ENCODE data around the gene ACCSL.

ACCSL gene

DNA sequence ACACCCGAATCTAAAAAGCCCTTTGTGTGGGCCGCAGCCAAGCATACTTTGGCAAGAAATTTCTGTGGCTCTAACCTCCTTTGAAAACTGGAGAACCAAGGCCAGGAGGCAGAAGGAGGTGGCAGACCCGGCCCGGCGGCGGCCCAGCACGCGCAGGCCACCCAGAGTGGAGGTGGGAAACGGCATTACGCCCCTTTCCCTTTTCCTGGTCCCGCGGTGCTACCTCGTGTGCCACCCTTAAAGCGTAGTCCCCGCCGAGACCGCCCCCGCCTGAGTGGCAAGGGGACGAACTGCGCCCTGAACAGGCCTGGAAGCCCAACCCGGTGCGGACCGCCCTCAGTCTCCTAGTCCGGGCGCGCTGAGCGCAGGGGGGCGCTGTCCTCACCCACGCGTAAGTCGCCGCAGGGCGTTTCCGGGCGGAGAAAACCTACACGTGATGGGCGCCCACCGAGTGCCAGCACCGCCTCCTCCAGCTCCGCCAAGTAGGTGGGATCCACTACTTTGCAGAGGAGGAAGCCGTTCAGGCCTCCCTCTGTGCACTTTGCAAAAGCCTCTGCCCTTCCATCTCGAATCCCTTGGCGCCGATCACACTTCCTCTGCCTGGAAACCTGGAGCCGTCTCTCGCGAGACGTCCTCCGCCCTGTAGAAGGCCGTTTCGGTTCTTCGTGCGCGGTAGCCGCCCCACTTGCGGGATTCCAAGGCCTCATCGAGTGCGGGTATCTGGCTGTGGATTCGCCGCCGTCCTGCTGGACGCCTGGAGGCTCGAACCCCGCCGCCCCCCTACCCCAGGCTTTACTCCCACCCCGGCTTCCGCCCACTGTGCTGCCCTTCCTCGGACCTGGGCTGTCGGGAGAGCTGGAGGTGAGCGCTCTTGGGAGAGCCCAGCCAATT is 18.3 kb downstream of the ACCSL start, which contains the start of gene ACCS:
Gene ACCS (plus strand): TSS at position 430 of the 891 bp plus-strand sequence. CDS start 1,358 bp downstream, outside the sequence.
- DNase-seq, result peak; percentile 96

DNA sequence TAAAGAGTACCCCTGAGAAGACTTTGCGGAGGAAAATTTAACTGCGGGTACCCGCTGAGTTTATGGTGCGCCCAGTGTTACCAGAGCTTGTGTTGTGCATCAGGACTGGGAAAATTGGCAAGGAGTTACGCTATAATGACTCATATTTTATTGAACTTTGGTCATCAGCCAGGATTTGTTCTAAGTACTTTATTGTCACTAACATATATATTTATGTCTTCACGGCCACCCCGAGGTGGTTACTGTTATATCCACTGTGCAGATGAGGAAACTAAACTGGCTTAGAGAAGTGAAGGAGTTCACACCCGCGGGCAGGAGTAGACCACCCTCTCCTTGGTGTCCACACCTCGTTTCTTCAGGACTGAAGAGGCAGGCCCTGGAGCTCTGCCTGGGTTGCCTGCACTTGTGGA is 19.0 kb downstream of the ACCSL start:
- peak; percentile 56 for DNase-seq

DNA sequence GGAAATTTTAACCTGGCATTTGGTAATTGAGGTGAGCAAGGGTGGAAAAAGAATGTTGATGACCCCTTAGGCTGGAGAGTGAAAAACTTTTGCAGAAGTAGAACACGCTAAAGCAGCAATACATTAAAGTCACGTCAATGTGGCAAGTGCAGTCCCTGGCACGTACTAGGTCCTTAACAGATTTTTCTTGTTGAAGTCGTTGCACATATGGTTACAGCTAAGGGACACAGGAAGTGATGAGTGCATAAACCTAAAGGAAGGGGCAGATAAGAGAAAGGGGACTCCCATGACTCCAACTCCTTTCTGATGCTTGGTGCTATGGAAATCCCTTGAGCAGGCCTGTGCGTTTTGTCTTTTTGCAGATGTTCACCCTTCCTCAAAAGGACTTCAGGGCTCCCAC is 19.5 kb downstream of the ACCSL start:
- DNase-seq, result peak; percentile 56

DNA sequence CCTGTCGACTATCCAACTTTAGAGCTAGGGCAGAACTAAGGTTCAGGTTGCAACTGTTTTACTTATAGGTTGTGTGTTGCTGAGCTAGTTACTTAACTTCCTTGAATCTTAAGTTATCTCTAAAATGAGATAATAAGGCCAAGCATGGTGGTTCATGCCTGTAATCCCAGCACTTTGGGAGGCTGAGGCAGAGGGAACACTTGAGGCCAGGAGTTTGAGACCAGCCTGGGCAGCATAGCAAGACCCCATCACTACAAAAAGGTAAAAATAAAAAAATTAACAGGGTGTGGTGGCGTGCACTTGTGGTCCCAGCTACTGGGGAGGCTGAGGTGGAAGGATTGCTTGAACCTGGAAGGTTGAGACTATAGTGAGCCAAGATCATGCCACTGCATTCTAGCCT is 20.4 kb downstream of the ACCSL start:
- no peak for DNase-seq

DNA sequence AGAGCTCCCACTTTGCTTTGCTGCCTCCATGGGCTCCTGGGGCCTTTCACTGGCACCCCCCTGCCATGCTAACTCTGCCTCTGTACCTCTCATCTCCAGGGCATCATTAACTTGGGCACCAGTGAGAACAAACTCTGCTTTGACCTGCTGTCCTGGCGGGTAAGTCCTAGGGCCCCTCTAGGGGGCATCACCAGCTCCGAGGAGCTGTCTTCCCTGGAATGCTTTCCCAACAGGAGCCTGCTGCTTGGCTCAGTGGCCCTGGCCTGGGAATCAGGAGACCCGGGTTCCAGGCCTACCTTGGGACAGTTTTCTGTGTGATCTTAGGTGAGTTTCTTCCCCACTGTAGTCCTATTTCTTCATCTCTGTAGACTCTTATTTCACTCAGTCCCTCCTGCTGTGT is 23.4 kb downstream of the ACCSL start:
- DNase-seq, result no peak

DNA sequence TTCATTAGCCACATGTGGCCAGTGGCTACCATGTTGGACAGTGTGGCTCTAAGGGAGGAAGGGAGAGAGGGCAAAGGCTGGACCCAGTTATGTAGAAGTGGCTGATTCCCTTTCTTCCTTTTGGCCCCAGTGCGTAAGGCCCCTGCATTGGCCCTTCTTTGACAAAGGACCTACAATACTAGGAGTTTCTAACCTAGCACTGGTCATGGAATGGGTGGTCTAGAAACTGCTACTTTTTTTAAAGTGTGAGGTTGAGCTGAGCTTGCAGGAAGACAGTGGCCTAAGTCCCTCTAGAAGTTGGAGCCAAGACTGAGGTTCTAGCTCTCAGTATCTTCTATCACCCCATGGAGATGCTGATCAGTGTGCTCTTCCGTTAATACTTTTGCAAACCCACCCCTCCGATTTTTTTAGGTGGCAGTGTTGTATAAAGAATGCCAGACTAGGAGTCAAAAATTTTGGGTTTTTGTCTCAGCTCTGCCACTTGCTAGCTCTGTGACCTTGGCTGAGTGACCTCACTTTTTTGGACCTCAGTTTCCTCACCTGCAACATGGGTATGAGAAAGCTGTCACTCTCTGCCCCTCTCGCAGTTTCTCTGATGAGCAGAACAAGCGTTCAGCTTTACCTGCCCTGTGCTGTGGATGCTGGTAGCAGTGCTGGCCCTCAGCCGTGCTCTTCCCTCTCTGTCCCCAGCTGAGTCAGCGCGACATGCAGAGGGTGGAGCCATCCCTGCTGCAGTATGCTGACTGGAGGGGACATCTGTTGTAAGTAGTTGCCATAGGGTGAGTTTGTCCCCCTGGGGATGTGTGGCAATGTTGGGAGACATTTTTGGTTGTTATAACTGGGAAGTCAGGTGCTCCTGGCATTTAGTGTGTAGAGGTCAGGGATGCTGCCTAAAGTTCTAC is 25.2 kb downstream of the ACCSL start:
- no peak for DNase-seq

DNA sequence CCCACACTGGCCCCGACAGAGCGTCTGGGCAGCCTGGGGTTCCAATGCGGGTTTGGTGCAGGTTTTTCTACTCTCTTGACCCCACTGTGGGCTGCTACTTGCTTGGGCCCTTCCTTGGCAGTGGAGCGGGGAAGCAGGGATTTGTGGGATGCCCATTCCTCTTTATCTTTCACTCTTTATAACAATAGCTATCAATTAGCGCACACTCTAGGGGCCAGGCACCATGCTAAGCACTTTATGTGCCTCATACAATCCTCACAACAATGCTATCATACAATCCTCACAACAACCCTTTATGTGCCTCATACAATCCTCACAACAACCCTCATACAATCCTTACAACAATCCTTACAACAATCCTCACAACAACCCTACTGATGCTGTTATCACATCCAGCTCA is 31.0 kb downstream of the ACCSL start:
- no peak for DNase-seq

DNA sequence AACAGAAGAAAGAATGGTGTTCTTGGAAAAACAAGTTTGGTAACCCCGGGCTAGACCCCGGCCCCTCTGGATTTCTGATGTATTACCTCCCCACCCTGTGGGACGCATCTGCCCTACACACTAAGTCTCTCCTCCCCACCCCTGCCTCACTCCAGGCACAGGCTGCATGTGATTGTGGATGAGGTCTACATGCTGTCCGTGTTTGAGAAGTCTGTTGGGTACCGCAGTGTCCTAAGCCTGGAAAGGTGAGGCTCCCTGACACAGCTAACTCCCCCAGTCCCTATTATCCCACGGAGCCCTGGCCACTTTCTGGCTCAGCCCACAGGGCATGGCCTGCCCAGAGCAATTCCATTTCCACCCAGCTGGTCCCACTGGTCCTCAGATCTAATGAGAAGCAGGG is 31.6 kb downstream of the ACCSL start:
- no peak for DNase-seq

DNA sequence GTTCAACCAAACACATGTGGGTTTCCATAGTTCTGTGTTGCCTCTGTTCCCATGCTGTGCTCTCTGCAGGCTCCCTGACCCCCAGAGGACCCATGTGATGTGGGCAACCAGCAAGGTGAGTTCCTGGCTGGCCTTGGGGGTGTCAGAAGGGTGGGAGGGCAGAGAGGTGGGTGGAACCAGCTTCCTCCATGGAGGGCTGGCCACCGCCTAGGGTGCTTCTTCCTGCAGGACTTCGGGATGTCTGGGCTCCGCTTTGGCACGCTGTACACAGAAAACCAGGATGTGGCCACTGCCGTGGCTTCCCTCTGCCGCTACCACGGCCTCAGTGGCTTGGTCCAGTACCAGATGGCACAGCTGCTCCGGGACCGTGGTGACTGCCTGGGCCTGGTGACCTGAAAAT is 33.2 kb downstream of the ACCSL start:
- no peak for DNase-seq

DNA sequence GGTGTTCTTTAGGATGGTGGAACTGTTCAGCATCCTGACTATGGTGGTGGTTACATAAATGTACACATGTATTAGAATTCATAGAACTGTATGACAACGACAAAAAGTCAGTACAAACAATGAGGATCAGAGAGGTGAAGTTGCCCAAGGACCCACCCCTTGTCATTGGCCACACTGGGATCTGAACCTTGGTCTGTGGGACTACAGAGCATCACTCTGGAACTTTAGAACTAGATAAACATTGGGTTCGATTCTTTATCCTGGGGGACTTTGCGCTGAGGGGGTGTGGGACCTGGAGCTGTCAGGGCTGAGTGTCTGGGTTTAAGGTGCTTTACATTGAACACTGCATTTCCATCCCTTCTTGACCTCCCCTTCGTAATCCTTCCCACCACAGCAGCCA is 34.9 kb downstream of the ACCSL start:
- DNase-seq, result no peak

DNA sequence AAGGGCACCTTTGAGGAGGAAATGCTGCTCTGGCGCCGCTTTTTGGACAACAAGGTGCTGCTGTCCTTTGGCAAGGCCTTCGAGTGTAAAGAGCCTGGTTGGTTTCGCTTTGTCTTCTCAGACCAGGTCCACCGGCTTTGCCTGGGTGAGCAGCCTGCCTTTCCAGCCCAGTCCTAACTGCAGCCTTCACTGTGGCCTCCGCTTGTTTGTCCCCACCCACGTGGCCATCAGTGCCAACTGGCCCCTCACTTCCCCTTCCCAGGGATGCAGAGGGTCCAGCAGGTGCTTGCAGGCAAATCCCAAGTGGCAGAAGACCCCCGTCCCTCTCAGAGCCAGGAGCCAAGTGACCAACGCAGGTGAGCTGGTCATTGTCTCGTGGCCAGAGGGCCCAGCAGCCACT is 35.7 kb downstream of the ACCSL start:
- DNase-seq, result no peak

DNA sequence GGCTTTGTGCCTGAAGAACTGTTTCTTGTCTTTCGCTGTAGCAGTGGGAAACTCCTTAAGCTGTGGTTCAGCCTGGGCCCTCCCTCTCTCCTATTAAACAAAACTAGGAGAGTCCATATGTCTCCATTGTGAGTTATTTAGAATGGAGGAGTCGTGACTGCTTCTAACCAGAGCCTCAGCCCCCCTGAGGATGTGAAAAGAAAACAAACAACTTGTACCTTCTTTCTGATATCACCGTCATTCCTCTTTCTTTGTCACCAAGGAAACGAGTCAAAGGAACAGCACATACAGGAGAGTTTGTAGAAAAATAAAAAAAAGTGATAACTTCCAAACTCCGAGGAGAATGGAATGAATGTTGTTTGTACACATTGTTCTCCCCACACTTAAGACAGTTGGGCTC is 36.1 kb downstream of the ACCSL start:
- DNase-seq, result no peak

DNA sequence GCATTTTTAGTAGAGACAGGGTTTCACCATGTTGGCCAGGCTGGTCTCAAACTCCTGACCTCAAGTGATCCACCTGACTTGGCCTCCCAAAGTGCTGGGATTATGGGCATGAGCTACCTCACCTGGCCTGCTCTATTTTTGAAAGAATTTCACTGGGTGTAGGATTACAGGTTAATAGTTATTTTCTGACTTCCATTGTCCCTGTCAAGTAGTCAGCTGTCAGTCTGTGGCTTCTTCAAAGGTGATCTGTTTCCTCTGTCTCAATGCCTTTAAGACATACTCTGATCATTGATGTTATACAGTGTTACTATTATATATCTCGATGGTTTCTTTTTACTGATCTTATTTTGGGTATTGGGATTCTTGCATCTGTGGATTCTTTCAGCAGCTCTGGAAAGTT is 37.5 kb downstream of the ACCSL start:
- no peak for DNase-seq

DNA sequence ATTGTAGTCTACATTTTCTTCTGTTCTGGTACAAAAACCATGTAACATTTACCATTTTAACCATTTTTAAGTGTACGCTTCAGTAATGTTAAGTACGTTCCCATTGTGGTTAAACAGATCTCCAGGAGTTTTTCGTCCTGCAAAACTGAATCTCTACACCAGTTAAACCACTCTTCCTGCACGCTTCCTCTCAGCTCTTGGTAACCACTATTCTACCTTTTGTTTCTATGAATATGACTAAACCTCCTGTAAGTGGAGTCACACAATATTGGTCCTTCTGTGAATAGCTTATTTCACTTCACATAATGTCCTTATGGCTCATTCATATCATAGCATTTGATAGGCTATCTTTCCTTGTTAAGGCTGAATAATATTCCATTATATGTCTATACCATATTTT is 40.6 kb downstream of the ACCSL start:
- DNase-seq, result no peak

DNA sequence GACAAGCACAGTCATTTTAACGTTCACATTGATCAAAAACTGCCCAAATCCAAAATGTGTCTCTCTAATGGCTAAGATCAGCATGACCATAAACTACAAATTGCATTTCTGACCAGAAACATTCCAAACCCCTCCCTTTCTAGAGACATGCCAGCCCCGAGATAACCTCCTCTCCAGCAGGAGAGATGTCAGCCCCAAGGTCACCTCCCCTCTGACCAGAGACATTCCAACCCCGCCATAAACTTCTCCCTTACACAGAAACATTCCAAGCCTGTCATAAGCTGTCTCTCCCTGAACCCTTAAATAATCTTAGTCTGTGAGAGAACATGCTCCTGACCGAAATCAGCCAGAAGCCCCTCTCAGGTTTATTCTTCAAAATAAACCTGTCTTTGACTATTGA is 41.1 kb downstream of the ACCSL start:
- no peak for DNase-seq

DNA sequence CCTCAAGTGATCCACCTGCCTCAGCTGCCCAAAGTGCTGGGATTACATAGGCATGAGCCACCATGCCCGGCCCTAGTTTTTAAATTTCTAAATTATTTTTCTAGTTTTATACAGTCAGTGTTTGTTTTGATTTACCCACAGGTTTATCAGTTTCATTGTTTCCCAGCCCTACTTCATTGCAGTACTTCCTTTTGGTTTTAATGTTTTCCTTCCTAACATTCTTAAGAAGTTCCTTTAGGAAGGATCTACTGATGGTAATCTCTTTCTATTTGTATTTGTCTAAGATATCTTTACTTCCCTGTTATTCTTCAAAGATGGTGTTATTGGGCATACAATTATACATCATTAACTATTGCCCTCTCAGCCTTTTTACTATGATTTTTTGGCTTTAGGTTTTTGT is 42.8 kb downstream of the ACCSL start:
- DNase-seq, result no peak

DNA sequence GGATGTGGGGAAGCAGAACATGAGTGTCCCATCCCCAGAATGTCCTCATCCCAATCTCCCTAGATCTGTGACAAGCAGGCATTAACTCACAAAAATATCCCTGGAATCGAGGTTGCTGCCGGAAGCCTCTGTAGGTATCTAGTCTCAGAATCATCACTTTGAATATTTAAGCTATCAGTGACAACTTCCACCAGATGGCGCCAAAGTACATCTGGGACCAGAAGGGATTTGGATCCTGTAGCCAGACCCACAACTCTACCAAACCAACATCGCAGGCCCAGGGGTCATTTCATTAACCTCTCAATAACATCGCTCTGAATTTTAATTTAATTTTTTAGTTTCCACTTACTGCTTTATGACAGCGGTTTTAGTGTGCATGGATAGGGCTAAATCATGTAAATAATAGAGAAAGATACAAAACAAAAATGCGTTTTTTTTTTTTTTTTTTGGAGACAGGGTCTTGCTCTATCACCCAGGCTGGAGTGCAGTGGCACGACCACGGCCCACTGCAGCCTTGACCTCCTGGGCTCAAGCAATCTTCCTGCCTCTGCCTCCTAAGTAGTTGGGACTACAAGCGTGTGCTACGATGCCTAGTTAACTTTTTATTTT is 46.6 kb downstream of the ACCSL start:
- DNase-seq, result peak; percentile 91

DNA sequence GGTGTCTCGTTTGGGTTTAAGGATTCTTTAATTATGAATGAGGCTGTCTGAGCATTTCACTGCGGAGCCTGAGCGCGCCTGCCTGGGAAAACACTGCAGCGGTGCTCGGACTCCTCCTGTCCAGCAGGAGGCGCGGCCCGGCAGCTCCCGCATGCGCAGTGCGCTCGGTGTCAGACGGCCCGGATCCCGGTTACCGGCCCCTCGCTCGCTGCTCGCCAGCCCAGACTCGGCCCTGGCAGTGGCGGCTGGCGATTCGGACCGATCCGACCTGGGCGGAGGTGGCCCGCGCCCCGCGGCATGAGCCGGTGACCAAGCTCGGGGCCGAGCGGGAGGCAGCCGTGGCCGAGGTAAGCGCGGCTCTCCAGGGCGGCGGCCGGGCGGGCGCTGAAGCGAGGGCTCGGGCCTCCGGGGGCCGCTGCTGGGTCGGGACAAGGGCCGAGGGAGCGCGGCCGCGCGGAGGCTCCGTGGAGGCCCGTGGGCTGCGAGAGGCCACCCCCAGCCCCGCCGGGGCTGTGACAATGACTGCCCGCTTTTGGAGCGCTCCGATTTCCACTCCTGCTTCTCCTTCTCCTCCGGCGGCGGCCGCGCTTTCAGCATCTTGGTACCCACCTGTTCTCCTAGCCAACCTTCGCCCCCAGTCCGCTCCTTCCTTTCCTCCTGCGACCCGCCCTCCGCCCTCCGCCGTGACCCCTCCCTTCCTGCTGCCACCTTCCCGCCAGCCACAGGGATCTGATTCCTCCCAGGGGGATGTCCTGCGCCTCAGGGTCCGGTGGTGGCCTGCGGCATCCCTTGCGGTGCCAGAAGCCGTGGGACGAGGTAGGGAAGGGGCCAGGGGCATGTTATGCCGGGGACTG is 48.0 kb downstream of the ACCSL start, which contains the start of gene EXT2:
Gene EXT2 (plus strand): TSS at position 173 of the 854 bp plus-strand sequence. CDS start 12,035 bp downstream, outside the sequence.
- peak; percentile 88 for DNase-seq

DNA sequence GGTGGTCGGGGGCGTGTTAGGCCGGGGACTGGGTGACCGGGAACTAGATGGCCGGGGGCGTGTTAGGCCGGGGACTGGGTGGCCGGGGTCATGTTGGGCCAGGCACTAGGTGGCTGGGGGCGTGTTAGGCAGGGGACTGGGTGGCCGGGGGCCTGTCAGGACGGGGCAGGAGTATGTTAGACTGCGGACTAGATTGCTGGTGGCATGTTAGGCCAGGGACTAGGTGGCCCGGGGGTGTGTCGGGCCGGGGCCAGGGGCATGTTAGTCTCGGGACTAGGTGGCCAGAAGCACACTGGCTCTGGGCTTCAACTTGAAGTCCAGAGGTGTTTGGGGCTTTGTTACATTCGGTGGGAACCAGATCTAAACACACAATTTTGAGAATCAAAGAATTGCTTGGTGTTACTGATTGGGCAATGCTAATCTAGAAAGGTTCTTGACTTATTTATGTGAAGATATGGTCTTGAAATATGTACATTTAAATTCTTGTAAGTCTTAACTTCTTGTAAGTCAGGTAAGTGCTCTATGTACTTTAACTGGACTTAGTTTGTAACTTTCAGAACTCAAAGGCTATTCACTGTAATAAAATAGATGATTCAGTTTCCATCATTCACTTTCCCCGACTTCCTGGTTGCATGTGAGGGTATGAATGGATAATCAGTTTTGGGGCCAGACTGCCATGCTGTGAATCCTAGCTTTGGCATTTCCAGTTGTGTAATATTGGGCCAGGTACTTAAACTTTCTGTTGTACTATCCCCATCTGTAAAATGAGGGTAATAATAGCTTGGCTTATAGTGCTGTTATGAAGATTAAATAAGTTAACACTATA is 48.8 kb downstream of the ACCSL start:
- DNase-seq, result no peak

DNA sequence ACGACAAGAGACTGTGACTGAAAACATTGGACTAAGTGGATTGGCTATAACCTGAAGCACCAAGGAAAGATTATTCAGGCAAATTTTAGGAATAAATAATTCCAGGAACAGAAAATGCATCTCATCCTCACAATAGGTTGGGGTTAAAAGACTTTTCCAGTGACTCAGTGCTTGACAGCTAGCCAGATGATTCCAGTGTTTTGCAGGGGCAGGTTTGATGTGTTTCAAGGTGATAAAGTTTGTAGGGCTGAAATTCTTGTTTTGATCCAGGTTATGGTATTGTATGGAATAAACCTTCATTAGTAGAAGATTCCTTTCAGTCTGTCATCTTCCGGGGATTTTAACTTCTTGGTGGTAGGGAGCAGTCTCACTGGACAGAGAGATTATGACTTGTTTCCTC is 50.0 kb downstream of the ACCSL start:
- DNase-seq, result no peak

DNA sequence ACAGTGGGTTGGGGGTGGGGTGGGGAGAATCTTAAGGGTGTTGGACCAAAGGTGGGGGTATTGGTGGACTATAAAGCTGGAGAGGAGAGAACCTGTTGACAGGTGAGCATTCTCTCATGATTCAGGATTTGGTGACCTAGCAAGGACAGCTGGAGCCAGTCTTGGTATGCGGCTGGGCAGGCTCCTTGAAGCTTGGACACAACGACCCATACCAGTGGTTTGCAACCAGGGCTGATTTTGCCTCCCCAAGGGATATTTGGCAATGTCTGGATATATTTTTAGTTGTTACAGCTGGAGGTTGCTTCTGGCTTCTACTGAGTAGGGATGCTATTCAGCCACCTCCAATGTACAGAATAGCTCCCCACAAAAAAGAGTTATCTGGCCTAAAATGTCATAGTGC is 53.3 kb downstream of the ACCSL start:
- DNase-seq, result no peak
